Glutamatergic neuron (in vitro differentiated cells): Measurements from ENCODE around the gene DAZAP1. TPM values are rescaled to one million over a fixed set of nuclear protein-coding genes. Genes with fewer than 3 reads are reported as not detected.
"Not testable (repeated sequence)": the region's sequence is repeated elsewhere in the genome, so short reads cannot be mapped to it uniquely, and the experiment has no call there.

Experiments used
- DNase-seq: peaks from one replicate; pipeline ENCODE4 v3.0.0; 2022
- H3K27ac Mint-ChIP-seq: one replicate; pipeline ENCODE4 v1.8.0; 2020; ENCODE audit warnings: mild to moderate bottlenecking, mixed read lengths, inconsistent platforms; ENCODE audit not compliant: unreplicated experiment
- H3K27me3 Mint-ChIP-seq: one replicate; pipeline ENCODE4 v1.8.0; 2020; ENCODE audit warnings: mild to moderate bottlenecking, moderate library complexity, mixed read lengths, inconsistent platforms; ENCODE audit not compliant: unreplicated experiment
- H3K36me3 Mint-ChIP-seq: one replicate; pipeline ENCODE4 v1.8.0; 2020; ENCODE audit warnings: mild to moderate bottlenecking, mixed read lengths, inconsistent platforms; ENCODE audit not compliant: unreplicated experiment
- H3K4me1 Mint-ChIP-seq: one replicate; pipeline ENCODE4 v1.8.0; 2020; ENCODE audit warnings: mild to moderate bottlenecking, low read depth, mixed read lengths, inconsistent platforms; ENCODE audit not compliant: unreplicated experiment
- H3K4me3 Mint-ChIP-seq: one replicate; pipeline ENCODE4 v1.8.0; 2020; ENCODE audit warnings: mild to moderate bottlenecking, mixed read lengths, inconsistent platforms; ENCODE audit not compliant: unreplicated experiment
- H3K9me3 Mint-ChIP-seq: one replicate; pipeline ENCODE4 v1.8.0; 2020; ENCODE audit warnings: mild to moderate bottlenecking, moderate library complexity, mixed read lengths, inconsistent platforms; ENCODE audit not compliant: unreplicated experiment
- total RNA-seq: library from RNA; stranded (reverse); fragmentation: NEBNext Ultra II Directional; extraction: Animal tissue kit (Norgen Biotek cat#: 25700); gene quantifications from one replicate; pipeline ENCODE4 v1.2.1, GENCODE V29; 2021; ENCODE audit not compliant: unreplicated experiment
- TF ChIP-seq, protein P1 (sequence below): fragments of 200-600 bp; sonication (generic); IDR thresholded peaks from one replicate; pipeline ENCODE4 v1.5.0; 2021; ENCODE audit not compliant: partially characterized antibody, unreplicated experiment

The DAZAP1 gene
- total RNA-seq, 1 donor from 2014 or later, result 135 TPM

DNA sequence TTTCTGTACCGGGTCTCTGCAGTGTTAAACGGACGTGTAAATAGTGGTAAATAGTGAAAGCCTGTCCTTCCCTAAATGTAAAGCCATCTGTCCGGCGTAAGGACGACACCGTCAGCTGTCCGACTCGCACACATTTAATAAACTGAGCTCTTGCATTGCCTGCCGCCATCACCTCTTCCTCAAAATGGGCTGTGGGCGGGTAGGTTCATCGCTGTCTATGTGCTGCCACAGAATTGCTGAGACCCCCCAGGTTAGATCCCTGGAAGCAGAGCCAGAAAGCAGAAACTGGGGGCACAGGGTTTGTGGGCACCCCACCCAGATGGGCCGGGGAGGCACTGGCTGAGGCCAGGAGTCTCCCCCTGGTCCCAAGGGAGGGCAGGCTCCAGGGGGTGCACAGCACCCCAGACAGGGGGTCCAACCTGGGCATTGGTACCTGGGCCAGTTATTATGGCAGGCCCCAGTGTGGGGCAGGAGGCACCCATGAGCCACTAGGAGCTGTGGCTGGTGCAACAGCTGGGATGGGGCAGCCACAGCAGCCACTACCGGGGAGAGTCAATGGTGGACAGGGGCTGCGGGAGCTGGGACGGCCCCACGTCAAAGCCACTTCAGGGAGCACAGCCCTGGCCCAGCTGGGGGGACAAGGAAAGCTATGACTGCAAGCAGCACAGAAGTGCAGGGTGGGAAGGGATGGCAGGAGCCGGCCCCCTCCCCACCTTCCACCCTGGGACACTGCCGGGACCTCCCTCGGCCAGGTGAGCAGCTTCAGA, 65.9 kb downstream of the DAZAP1 start:
- DNase-seq, result peak; percentile 55
- Mint-ChIP-seq H3K27ac (peak overlapping the region; percentile 98), H3K36me3 (no peaks in the 10 kb centered on the region)

DNA sequence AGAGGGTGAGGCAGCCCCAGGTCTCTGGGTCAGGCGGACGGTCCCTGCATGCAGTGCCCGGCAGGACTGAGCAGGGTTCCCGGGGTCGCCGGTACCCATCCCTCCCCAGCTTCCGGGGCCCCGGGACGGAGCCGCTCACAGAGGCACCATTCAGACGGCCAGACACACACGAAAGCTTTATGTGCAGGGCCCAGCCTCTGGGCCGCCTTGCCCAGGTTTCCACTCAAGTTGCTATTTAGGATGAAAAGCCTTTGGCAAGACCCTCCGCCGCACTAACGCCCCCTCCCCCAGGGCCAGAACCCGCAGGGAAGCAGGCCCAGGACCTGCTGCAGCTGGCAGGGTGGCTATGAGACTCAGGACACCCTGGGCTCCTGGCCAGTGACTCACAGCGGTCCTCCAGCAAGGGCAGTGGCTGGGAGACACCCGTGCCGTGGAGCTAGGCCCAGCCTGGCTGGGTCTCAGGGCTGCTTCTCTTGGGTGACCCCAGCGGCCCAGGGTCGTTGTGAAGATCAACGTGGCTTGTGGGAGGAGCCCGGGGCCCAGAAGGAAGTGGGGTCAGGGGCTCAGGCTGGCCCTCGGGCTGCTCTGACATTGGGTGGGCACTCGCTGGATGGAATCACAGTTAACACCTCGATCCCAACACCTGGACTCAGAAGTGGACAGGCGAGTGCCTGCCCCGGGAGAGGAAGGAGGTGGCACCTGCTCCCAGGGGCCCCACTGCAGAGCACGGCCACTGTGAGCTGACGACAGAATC, 66.8 kb downstream of the DAZAP1 start:
- Mint-ChIP-seq H3K27ac (peak overlapping the region; percentile 48), H3K27me3 (peaks cover 38% of the 10 kb centered on the region), H3K4me3 (no peak overlapping the region), H3K9me3 (peaks cover 29% of the 10 kb centered on the region), H3K4me1 (peaks cover 8% of the 10 kb centered on the region), H3K36me3 (no peaks in the 10 kb centered on the region)
- DNase-seq, result no peak
- TF ChIP-seq, protein P1, sequence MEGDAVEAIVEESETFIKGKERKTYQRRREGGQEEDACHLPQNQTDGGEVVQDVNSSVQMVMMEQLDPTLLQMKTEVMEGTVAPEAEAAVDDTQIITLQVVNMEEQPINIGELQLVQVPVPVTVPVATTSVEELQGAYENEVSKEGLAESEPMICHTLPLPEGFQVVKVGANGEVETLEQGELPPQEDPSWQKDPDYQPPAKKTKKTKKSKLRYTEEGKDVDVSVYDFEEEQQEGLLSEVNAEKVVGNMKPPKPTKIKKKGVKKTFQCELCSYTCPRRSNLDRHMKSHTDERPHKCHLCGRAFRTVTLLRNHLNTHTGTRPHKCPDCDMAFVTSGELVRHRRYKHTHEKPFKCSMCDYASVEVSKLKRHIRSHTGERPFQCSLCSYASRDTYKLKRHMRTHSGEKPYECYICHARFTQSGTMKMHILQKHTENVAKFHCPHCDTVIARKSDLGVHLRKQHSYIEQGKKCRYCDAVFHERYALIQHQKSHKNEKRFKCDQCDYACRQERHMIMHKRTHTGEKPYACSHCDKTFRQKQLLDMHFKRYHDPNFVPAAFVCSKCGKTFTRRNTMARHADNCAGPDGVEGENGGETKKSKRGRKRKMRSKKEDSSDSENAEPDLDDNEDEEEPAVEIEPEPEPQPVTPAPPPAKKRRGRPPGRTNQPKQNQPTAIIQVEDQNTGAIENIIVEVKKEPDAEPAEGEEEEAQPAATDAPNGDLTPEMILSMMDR, result no peak

More for the DNA sequence above, 65.9 kb downstream of the DAZAP1 start:
- Mint-ChIP-seq H3K9me3 (peaks cover 28% of the 10 kb centered on the region), H3K27me3 (peaks cover 36% of the 10 kb centered on the region), H3K4me3 (peak overlapping the region; percentile 79), H3K4me1 (peaks cover 7% of the 10 kb centered on the region)
- TF ChIP-seq, protein P1, result no peak

DNA sequence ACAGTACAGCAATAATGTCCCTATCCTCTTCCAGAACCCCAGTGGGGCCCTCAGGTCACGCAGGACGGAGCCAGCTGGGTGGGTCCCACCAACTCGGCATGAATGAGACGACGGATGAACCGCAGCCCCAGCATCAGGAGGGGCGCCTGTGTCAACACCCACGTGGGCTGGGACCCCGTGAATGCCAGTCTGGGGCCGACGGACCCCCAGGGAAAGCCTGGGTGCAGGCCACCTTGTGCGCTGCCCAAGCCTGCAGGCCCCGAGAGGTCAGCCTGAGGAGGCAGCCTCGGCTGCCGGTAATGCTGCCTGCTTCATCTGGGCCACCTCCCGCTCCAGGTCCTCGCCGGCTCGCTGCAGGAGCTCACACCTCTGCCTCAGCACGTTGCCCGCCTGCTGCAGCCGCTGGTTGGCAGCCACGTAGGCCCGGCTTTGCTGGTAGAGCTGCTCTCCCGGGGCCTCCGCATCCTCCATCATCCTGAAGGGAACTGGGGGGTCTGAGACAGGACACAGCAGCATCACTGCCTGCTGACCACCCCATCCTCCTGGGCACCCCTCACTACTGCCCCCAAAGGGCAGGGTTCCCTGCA, 67.5 kb downstream of the DAZAP1 start:
- Mint-ChIP-seq H3K4me1 (peaks cover 9% of the 10 kb centered on the region), H3K36me3 (no peaks in the 10 kb centered on the region), H3K9me3 (peaks cover 31% of the 10 kb centered on the region), H3K27ac (no peak overlapping the region), H3K4me3 (no peak overlapping the region), H3K27me3 (peaks cover 38% of the 10 kb centered on the region)
- no peak for DNase-seq
- TF ChIP-seq, protein P1, result no peak

DNA sequence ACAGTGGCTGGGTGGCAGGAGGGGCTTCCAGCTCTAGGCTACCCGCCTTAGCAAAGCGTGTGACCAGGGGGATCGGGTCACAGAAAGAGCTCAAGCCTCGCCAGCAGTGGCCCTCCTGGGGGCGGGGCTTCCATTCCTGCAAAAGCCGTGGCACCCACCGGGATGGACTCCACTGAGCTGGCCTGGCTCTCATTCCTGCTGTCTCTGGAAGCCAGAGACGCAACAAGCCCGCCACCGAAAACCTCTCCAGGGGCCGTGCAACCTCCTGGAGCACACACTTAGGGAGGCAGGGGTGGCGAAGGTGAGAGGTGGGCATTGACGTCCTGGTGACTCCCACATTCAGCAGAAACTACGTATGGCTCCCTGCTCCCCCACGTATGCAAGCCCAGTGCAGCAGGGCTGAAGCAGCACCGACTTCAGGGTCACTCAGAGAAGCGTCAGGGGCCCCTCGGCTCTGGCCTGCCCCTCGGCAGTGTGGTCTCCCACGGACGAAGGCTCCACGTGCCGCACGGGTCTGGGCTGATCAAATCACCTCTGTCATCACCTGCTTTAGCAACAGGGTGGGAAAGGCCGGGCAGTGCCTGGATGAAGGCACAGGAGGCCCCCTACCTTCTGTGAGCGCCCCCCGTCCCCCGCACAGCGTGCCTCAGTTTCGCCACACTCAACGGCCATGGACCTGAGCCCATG, 68.5 kb downstream of the DAZAP1 start:
- no peak for DNase-seq
- no peaks in the 10 kb centered on the region for H3K36me3 Mint-ChIP-seq
- no peak overlapping the region for H3K4me3 Mint-ChIP-seq
- H3K4me1 Mint-ChIP-seq, result peaks cover 9% of the 10 kb centered on the region
- H3K27ac Mint-ChIP-seq, result no peak overlapping the region
- peaks cover 35% of the 10 kb centered on the region for H3K9me3 Mint-ChIP-seq
- TF ChIP-seq, protein P1, result no peak
- peaks cover 36% of the 10 kb centered on the region for H3K27me3 Mint-ChIP-seq

DNA sequence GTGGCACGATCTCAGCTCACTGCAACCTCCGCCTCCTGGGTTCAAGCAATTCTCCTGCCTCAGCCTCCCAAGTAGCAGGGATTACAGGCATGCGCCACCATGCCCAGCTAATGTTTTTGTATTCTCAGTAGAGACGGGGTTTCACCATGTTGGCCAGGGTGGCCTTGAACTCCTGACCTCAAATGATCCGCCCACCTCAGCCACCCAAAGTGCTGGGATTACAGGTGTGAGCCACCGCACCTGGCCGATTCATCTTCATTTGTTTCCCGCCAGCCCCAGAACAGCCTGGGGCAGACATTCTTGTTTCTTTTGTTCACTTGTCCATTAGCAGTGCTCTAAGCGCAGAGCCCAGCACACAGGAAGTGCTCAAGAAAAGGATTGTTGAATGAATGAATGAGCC, 69.7 kb downstream of the DAZAP1 start:
- H3K27ac Mint-ChIP-seq, H3K4me3 Mint-ChIP-seq, H3K4me1 Mint-ChIP-seq, H3K36me3 Mint-ChIP-seq, DNase-seq: not testable (repeated sequence)
- peaks cover 29% of the 10 kb centered on the region for H3K27me3 Mint-ChIP-seq
- H3K9me3 Mint-ChIP-seq, result peaks cover 29% of the 10 kb centered on the region
